H9 (cell line): ENCODE results near the gene GBE1. TPM values are rescaled to one million over a fixed set of nuclear protein-coding genes. Genes with fewer than 3 reads are reported as not detected.

ENCODE experiments used
- DNase-seq: peaks from one replicate; pipeline ENCODE4 v3.0.0-alpha.2; 2017
- H2AFZ ChIP-seq: one replicate; pipeline ENCODE4 v1.6.1; 2013; ENCODE audit warnings: mild to moderate bottlenecking, low read length, control low read depth, moderate library complexity
- H2AK5ac ChIP-seq: 2 replicates; pipeline ENCODE4 v1.6.1; 2013; ENCODE audit warnings: low read length, control low read depth, mixed read lengths; ENCODE audit not compliant: insufficient read length
- H2BK120ac ChIP-seq: one replicate; pipeline ENCODE4 v1.6.1; 2013; ENCODE audit warnings: low read depth, mild to moderate bottlenecking, low read length, control low read depth, inconsistent platforms; ENCODE audit not compliant: poor library complexity, severe bottlenecking
- H2BK12ac ChIP-seq: 2 replicates; pipeline ENCODE4 v1.6.1; 2013; ENCODE audit warnings: low read length, control low read depth, mixed read lengths, low read depth; ENCODE audit not compliant: insufficient read length
- H2BK15ac ChIP-seq: 2 replicates; pipeline ENCODE4 v1.6.1; 2013; ENCODE audit warnings: low read depth, low read length, control low read depth
- H2BK20ac ChIP-seq: one replicate; pipeline ENCODE4 v1.6.1; 2013; ENCODE audit warnings: low read depth, mild to moderate bottlenecking, low read length, control low read depth, inconsistent platforms; ENCODE audit not compliant: poor library complexity, severe bottlenecking
- H2BK5ac ChIP-seq: 2 replicates; pipeline ENCODE4 v1.6.1; 2013; ENCODE audit warnings: low read length, control low read depth, mixed read lengths; ENCODE audit not compliant: insufficient read length
- H3K14ac ChIP-seq: 2 replicates; pipeline ENCODE4 v1.6.1; 2013; ENCODE audit warnings: low read length, control low read depth; ENCODE audit not compliant: insufficient read depth
- H3K18ac ChIP-seq: 2 replicates; pipeline ENCODE4 v1.6.1; 2013; ENCODE audit warnings: low read depth, mild to moderate bottlenecking, mixed read lengths, low read length, control low read depth; ENCODE audit not compliant: insufficient read length
- H3K23ac ChIP-seq: 2 replicates; pipeline ENCODE4 v1.6.1; 2013; ENCODE audit warnings: low read length, control low read depth, mixed read lengths, low read depth; ENCODE audit not compliant: insufficient read length
- H3K23me2 ChIP-seq: 2 replicates; pipeline ENCODE4 v1.6.1; 2013; ENCODE audit warnings: low read depth, mild to moderate bottlenecking, mixed read lengths, low read length, control low read depth; ENCODE audit not compliant: insufficient read length, poor library complexity, severe bottlenecking
- H3K27ac ChIP-seq: 2 replicates; pipeline ENCODE4 v1.5.1; 2013; ENCODE audit warnings: low read length, control low read depth, mixed read lengths, low read depth; ENCODE audit not compliant: insufficient read length
- H3K27me3 ChIP-seq: 2 replicates; pipeline ENCODE4 v1.6.1; 2013; ENCODE audit warnings: low read length, control low read depth, inconsistent platforms; ENCODE audit not compliant: insufficient read depth
- H3K4ac ChIP-seq: 2 replicates; pipeline ENCODE4 v1.6.1; 2013; ENCODE audit warnings: low read depth, mild to moderate bottlenecking, control low read depth, inconsistent platforms, low read length, moderate library complexity
- H3K4me1 ChIP-seq: 2 replicates; pipeline ENCODE4 v1.6.1; 2013; ENCODE audit warnings: low read length, control low read depth, inconsistent platforms; ENCODE audit not compliant: insufficient read depth
- H3K4me2 ChIP-seq: 2 replicates; pipeline ENCODE4 v1.6.1; 2013; ENCODE audit warnings: low read length, control low read depth, mixed read lengths; ENCODE audit not compliant: insufficient read length, insufficient read depth
- H3K56ac ChIP-seq: 2 replicates; pipeline ENCODE4 v1.6.1; 2013; ENCODE audit warnings: low read depth, mild to moderate bottlenecking, mixed read lengths, low read length, control low read depth; ENCODE audit not compliant: insufficient read length
- H3K79me1 ChIP-seq: 2 replicates; pipeline ENCODE4 v1.6.1; 2013; ENCODE audit warnings: low read depth, mild to moderate bottlenecking, moderate library complexity, low read length, control low read depth, inconsistent platforms; ENCODE audit not compliant: insufficient read depth, poor library complexity, severe bottlenecking
- H3K79me2 ChIP-seq: 2 replicates; pipeline ENCODE4 v1.6.1; 2013; ENCODE audit warnings: low read length, control low read depth, inconsistent platforms; ENCODE audit not compliant: insufficient read depth
- H3K9ac ChIP-seq: 2 replicates; pipeline ENCODE4 v1.6.1; 2013; ENCODE audit warnings: low read length, control low read depth, mixed read lengths; ENCODE audit not compliant: insufficient read length; ENCODE audit errors: extremely low read depth
- H3K9me3 ChIP-seq: one replicate; pipeline ENCODE4 v1.6.1; 2013; ENCODE audit warnings: low read depth, low read length, inconsistent platforms; ENCODE audit not compliant: control insufficient read depth
- H3T11ph ChIP-seq: one replicate; pipeline ENCODE4 v1.6.1; 2013; ENCODE audit warnings: mild to moderate bottlenecking, low read length, control low read depth, inconsistent platforms
- H4K20me1 ChIP-seq: one replicate; pipeline ENCODE4 v1.6.1; 2013; ENCODE audit not compliant: control insufficient read depth, insufficient read length, insufficient read depth
- H4K5ac ChIP-seq: 2 replicates; pipeline ENCODE4 v1.6.1; 2013; ENCODE audit warnings: low read depth, mild to moderate bottlenecking, mixed read lengths, low read length, control low read depth; ENCODE audit not compliant: insufficient read length
- H4K8ac ChIP-seq: replicated peaks from 2 replicates; pipeline ENCODE4 v1.6.1; 2013; ENCODE audit warnings: low read length, control low read depth, mixed read lengths, low read depth; ENCODE audit not compliant: insufficient read length
- H4K91ac ChIP-seq: 2 replicates; pipeline ENCODE4 v1.6.1; 2013; ENCODE audit warnings: low read depth, mild to moderate bottlenecking, moderate library complexity, mixed read lengths, low read length, control low read depth; ENCODE audit not compliant: insufficient read length
- H3K27ac Mint-ChIP-seq, 3 experiments: 2 replicates in 2 of 3; 3 replicates in 1 of 3; pipeline ENCODE4 v1.8.0; 2020 to 2021; ENCODE audit warnings: mixed read lengths in 3 of 3, mild to moderate bottlenecking in 1 of 3, moderate library complexity in 1 of 3
- H3K27me3 Mint-ChIP-seq: 2 replicates; pipeline ENCODE4 v1.8.0; 2021; ENCODE audit warnings: low read depth, mild to moderate bottlenecking, moderate library complexity, mixed read lengths
- H3K36me3 Mint-ChIP-seq, 3 experiments: 2 replicates in 2 of 3; 3 replicates in 1 of 3; pipeline ENCODE4 v1.8.0; 2020 to 2021; ENCODE audit warnings: low read depth in 3 of 3, mixed read lengths in 3 of 3; ENCODE audit not compliant: insufficient read depth in 1 of 3
- H3K4me1 Mint-ChIP-seq, 2 experiments: 2 replicates each; pipeline ENCODE4 v1.8.0; 2020; ENCODE audit warnings: mixed read lengths in 2 of 2
- H3K4me3 Mint-ChIP-seq, 2 experiments: 2 replicates in 1 of 2; 3 replicates in 1 of 2; pipeline ENCODE4 v1.8.0; 2020 to 2021; ENCODE audit warnings: mild to moderate bottlenecking in 2 of 2, mixed read lengths in 2 of 2, moderate library complexity in 1 of 2
- H3K9me3 Mint-ChIP-seq, 2 experiments: 2 replicates in 1 of 2; 3 replicates in 1 of 2; pipeline ENCODE4 v1.8.0; 2020; ENCODE audit warnings: mild to moderate bottlenecking in 2 of 2, mixed read lengths in 2 of 2, moderate library complexity in 1 of 2
- WGBS: extraction: QIAGEN DNeasy Blood & Tissue Kit; methylation state at CpG from one replicate; pipeline ENCODE4 v1.1.7; 2013; ENCODE audit warnings: missing lambda C conversion rate, low lambda C conversion rate, mixed read lengths; ENCODE audit not compliant: insufficient read length; ENCODE audit errors: extremely low coverage; 5-methylcytosine and 5-hydroxymethylcytosine counted together
- total RNA-seq: library from RNA; stranded (reverse); gene quantifications from 2 replicates; pipeline ENCODE4 v1.2.1, GENCODE V29; 2021
- TF ChIP-seq, protein P1 (sequence below): fragments of 200-600 bp; sonication (generic); conservative IDR thresholded peaks from 3 replicates; pipeline ENCODE4 v1.8.0; 2021; ENCODE audit warnings: antibody characterized with exemption, mild to moderate bottlenecking

The GBE1 gene
- total RNA-seq, 1 experiment from 2014 or later, result 13.8 TPM

DNA sequence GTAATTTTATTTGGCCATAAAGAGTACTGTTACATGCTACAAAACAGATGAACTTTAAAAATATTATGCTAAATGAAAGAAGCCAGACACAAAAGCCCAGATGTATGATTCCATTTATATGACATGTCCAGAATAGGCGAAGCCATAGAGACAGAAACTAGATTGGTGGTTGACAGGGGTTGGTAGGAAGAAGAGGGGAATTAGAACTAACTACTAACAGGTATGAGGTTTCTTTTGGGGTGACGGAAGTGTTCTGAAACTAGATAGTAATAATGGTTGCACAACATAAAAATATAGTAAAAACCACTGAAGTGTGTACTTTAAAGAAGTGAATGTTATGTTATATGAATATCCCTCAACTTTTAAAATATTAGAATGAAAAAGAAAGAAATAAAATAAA is 66.1 kb downstream of the GBE1 start:
- H3K4me1 Mint-ChIP-seq, result 0 out of 4 replicates have a peak, but pooled peaks cover 0 to 2% of the 10 kb centered on the region in 2 experiments
- Histone ChIP-seq H3K9ac (no peak overlapping the region), H4K91ac (no peak overlapping the region), H3K79me1 (no peaks in the 10 kb centered on the region), H2BK12ac (no peak overlapping the region), H2AK5ac (no peak overlapping the region), H2BK20ac (no peak overlapping the region), H3K27me3 (no peaks in the 10 kb centered on the region), H2BK5ac (no peak overlapping the region), H3K27ac (no peak overlapping the region), H3K23me2 (no peaks in the 10 kb centered on the region), H4K5ac (no peak overlapping the region), H3K4ac (no peak overlapping the region), H4K20me1 (no peaks in the 10 kb centered on the region), H3K56ac (no peak overlapping the region), H3K79me2 (no peaks in the 10 kb centered on the region), H2BK120ac (no peak overlapping the region), H4K8ac (no peak overlapping the region), H3K9me3 (no peaks in the 10 kb centered on the region), H3K4me1 (no peaks in the 10 kb centered on the region), H3K14ac (no peak overlapping the region), H2AFZ (no peak overlapping the region), H3K23ac (no peak overlapping the region), H3K4me2 (no peak overlapping the region), H3T11ph (no peak overlapping the region), H3K18ac (no peak overlapping the region), H2BK15ac (no peak overlapping the region)
- no peaks in the 10 kb centered on the region for H3K9me3 Mint-ChIP-seq
- no peaks in the 10 kb centered on the region for H3K27me3 Mint-ChIP-seq
- no peak overlapping the region for H3K27ac Mint-ChIP-seq
- H3K36me3 Mint-ChIP-seq, result no peaks in the 10 kb centered on the region
- TF ChIP-seq, protein P1, sequence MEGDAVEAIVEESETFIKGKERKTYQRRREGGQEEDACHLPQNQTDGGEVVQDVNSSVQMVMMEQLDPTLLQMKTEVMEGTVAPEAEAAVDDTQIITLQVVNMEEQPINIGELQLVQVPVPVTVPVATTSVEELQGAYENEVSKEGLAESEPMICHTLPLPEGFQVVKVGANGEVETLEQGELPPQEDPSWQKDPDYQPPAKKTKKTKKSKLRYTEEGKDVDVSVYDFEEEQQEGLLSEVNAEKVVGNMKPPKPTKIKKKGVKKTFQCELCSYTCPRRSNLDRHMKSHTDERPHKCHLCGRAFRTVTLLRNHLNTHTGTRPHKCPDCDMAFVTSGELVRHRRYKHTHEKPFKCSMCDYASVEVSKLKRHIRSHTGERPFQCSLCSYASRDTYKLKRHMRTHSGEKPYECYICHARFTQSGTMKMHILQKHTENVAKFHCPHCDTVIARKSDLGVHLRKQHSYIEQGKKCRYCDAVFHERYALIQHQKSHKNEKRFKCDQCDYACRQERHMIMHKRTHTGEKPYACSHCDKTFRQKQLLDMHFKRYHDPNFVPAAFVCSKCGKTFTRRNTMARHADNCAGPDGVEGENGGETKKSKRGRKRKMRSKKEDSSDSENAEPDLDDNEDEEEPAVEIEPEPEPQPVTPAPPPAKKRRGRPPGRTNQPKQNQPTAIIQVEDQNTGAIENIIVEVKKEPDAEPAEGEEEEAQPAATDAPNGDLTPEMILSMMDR, result no peak
- no peak for DNase-seq
- WGBS, result no CpG with 5 or more reads among the region's 2 CpGs
- H3K4me3 Mint-ChIP-seq, result no peak overlapping the region
